Vagina (tissue), 2 donors: Measurements from ENCODE around the gene TMTC1. TPM values are rescaled to one million over a fixed set of nuclear protein-coding genes. Genes with fewer than 3 reads are reported as not detected.

Source experiments
- DNase-seq, 2 donors: peaks; one replicate each; pipeline ENCODE4 v3.0.0-alpha.2; 2017; ENCODE audit errors: extremely low spot score in 2 of 2
- H3K27ac ChIP-seq: fragments of 200-600 bp; sonication (generic); one replicate; pipeline ENCODE4 v1.5.1; 2019
- H3K27me3 ChIP-seq: fragments of 200-600 bp; sonication (generic); one replicate; pipeline ENCODE4 v1.5.1; 2019
- H3K36me3 ChIP-seq, 2 donors: fragments of 200-600 bp; sonication (generic); one replicate each; pipeline ENCODE4 v1.5.1; 2017 to 2019
- H3K4me1 ChIP-seq: fragments of 200-600 bp; sonication (generic); one replicate; pipeline ENCODE4 v1.5.1; 2019
- H3K4me3 ChIP-seq, 2 donors: fragments of 200-600 bp; sonication (generic); 1 replicate in 1 of 2; 2 replicates in 1 of 2; pipeline ENCODE4 v1.5.1; 2016 to 2019
- H3K9me3 ChIP-seq: fragments of 200-600 bp; sonication (generic); one replicate; pipeline ENCODE4 v1.5.1; 2019
- CTCF ChIP-seq, 3 experiments: fragments of 450-650 bp in 2 of 3; fragments of 200-600 bp in 1 of 3; sonication (generic) in 1 of 3; IDR thresholded peaks; one replicate each; pipeline ENCODE4 v1.5.1; 2017 to 2019; ENCODE audit warnings: antibody characterized with exemption in 3 of 3, mild to moderate bottlenecking in 2 of 3, moderate library complexity in 2 of 3
- POLR2A ChIP-seq, 2 donors: fragments of 450-650 bp; IDR thresholded peaks; one replicate each; pipeline ENCODE4 v1.6.1; 2017; ENCODE audit warnings: antibody characterized with exemption in 2 of 2, mild to moderate bottlenecking in 2 of 2, moderate library complexity in 2 of 2
- POLR2AphosphoS5 ChIP-seq, 2 donors: sonication (generic); formaldehyde crosslinking; IDR thresholded peaks; one replicate each; pipeline ENCODE4 v1.9.0; 2017; ENCODE audit warnings: antibody characterized with exemption in 2 of 2, mild to moderate bottlenecking in 2 of 2, low read depth in 1 of 2; ENCODE audit not compliant: insufficient read depth in 1 of 2
- intact Hi-C: fragments of 100-400 bp; cut with DNase I; formaldehyde crosslinking; loops from one replicate; pipeline ENCODE4 v1.15.1; 2023
- total RNA-seq: library from RNA; depleted of rRNA; stranded (reverse); fragments of >200 nt; gene quantifications from one replicate; pipeline ENCODE4 v1.2.3, GENCODE V29; 2016

TMTC1 gene
- total RNA-seq, 1 donor from 2014 or later: 63.8 TPM

GRCh38 chr12:29614694-29615325, 168.9 kb downstream of the TMTC1 start:
- Histone ChIP-seq H3K9me3 (no peaks in the 10 kb centered on the region), H3K4me1 (peaks cover 28% of the 10 kb centered on the region), H3K4me3 (no peak overlapping the region), H3K27ac (no peak overlapping the region), H3K36me3 (no peaks in the 10 kb centered on the region), H3K27me3 (no peaks in the 10 kb centered on the region)
- no peak for TF ChIP-seq CTCF (IDR thresholded peaks at IDR 0.05)
- TF ChIP-seq POLR2AphosphoS5 (IDR thresholded peaks at IDR 0.05; ENCODE audit: insufficient read depth in 1 of 2, low read depth in 1 of 2): no peak
- no peak for TF ChIP-seq POLR2A (IDR thresholded peaks at IDR 0.05)
- no peak for DNase-seq
- intact Hi-C loops: no loop called here

- Histone ChIP-seq H3K4me1 (peaks cover 35% of the 10 kb centered on the region), H3K27ac (no peak overlapping the region), H3K9me3 (no peaks in the 10 kb centered on the region), H3K4me3 (no peak overlapping the region), H3K36me3 (no peaks in the 10 kb centered on the region), H3K27me3 (no peaks in the 10 kb centered on the region)
- intact Hi-C loops: no loop called here
- TF ChIP-seq POLR2AphosphoS5 (IDR thresholded peaks at IDR 0.05; ENCODE audit: insufficient read depth in 1 of 2, low read depth in 1 of 2): no peak
- DNase-seq: no peak
These were observed 170.8 kb downstream of the TMTC1 start for GRCh38 chr12:29612912-29613311.

- Histone ChIP-seq H3K36me3 (no peaks in the 10 kb centered on the region), H3K27ac (no peak overlapping the region), H3K4me1 (peaks cover 35% of the 10 kb centered on the region), H3K27me3 (no peaks in the 10 kb centered on the region), H3K9me3 (no peaks in the 10 kb centered on the region), H3K4me3 (no peak overlapping the region)
- DNase-seq: no peak
- intact Hi-C loops: no loop called here
- no peak for TF ChIP-seq POLR2A (IDR thresholded peaks at IDR 0.05)
- no peak for TF ChIP-seq POLR2AphosphoS5 (IDR thresholded peaks at IDR 0.05; ENCODE audit: insufficient read depth in 1 of 2, low read depth in 1 of 2)
- TF ChIP-seq CTCF (IDR thresholded peaks at IDR 0.05): no peak
These were observed 171.8 kb downstream of the TMTC1 start for GRCh38 chr12:29611906-29612305.

- H3K27me3 ChIP-seq: no peaks in the 10 kb centered on the region
- no peaks in the 10 kb centered on the region for H3K36me3 ChIP-seq
- no peak overlapping the region for H3K27ac ChIP-seq
- intact Hi-C loops: no loop called here
- no peak for DNase-seq
- peaks cover 32% of the 10 kb centered on the region for H3K4me1 ChIP-seq
- TF ChIP-seq POLR2AphosphoS5 (IDR thresholded peaks at IDR 0.05; ENCODE audit: insufficient read depth in 1 of 2, low read depth in 1 of 2): no peak
- TF ChIP-seq POLR2A (IDR thresholded peaks at IDR 0.05): no peak
- no peak for TF ChIP-seq CTCF (IDR thresholded peaks at IDR 0.05)
- H3K9me3 ChIP-seq: no peaks in the 10 kb centered on the region
- H3K4me3 ChIP-seq: no peak overlapping the region
These were observed 173.1 kb downstream of the TMTC1 start for GRCh38 chr12:29610473-29611170.

GRCh38 chr12:29609431-29610215, 174.1 kb downstream of the TMTC1 start:
- TF ChIP-seq CTCF (IDR thresholded peaks at IDR 0.05) (no peak), POLR2AphosphoS5 (IDR thresholded peaks at IDR 0.05; ENCODE audit: insufficient read depth in 1 of 2, low read depth in 1 of 2) (no peak), POLR2A (IDR thresholded peaks at IDR 0.05) (no peak)
- no peak overlapping the region for H3K4me3 ChIP-seq
- H3K9me3 ChIP-seq: no peaks in the 10 kb centered on the region
- no peak for DNase-seq
- H3K4me1 ChIP-seq: peaks cover 29% of the 10 kb centered on the region
- intact Hi-C loops: no loop called here
- H3K27me3 ChIP-seq: no peaks in the 10 kb centered on the region
- H3K27ac ChIP-seq: no peak overlapping the region
- no peaks in the 10 kb centered on the region for H3K36me3 ChIP-seq
